HG03108 (cell line): Measurements from ENCODE around the gene PPP2R2D.
"Not testable (repeated sequence)": the region's sequence is repeated elsewhere in the genome, so short reads cannot be mapped to it uniquely, and the experiment has no call there.

Experiments used
- ATAC-seq: cut with Tn5 transposase; IDR thresholded peaks from one replicate; pipeline ENCODE4 v1.9.1; 2021; ENCODE audit warnings: moderate library complexity; ENCODE audit not compliant: unreplicated experiment

Gene PPP2R2D

GRCh38 chr10:131972474-131973071 is 71.8 kb downstream of the PPP2R2D start:
- ATAC-seq, result no peak

GRCh38 chr10:131973160-131973951 is 72.5 kb downstream of the PPP2R2D start:
- no peak for ATAC-seq

- no peak for ATAC-seq
Observed at GRCh38 chr10:131974034-131974817, 73.4 kb downstream of the PPP2R2D start.

GRCh38 chr10:131975003-131975402 is 74.2 kb downstream of the PPP2R2D start:
- no peak for ATAC-seq

- no peak for ATAC-seq
Observed at GRCh38 chr10:131975796-131976195, 75.0 kb downstream of the PPP2R2D start.

- no peak for ATAC-seq
Observed at GRCh38 chr10:131977323-131978096, 76.7 kb downstream of the PPP2R2D start.

- ATAC-seq, result no peak
Observed at GRCh38 chr10:131978366-131978765, 77.6 kb downstream of the PPP2R2D start.

GRCh38 chr10:131978851-131979250 is 78.0 kb downstream of the PPP2R2D start:
- no peak for ATAC-seq

- ATAC-seq, result no peak
Observed at GRCh38 chr10:131979336-131979735, 78.5 kb downstream of the PPP2R2D start.

- no peak for ATAC-seq
Observed at GRCh38 chr10:131979821-131980270, 79.0 kb downstream of the PPP2R2D start.

- no peak for ATAC-seq
Observed at GRCh38 chr10:131980321-131980720, 79.5 kb downstream of the PPP2R2D start.

GRCh38 chr10:131980761-131981428 is 80.1 kb downstream of the PPP2R2D start:
- no peak for ATAC-seq

GRCh38 chr10:131981429-131982184 is 80.8 kb downstream of the PPP2R2D start, which contains the start of gene BNIP3:
Gene BNIP3, minus strand, starts transcription at chr10:131981923. Its CDS starts 117 bp downstream, at chr10:131981806.
- peak; percentile 91 for ATAC-seq

- peak; percentile 6 for ATAC-seq
Observed at GRCh38 chr10:131982185-131982756, 81.5 kb downstream of the PPP2R2D start.

- no peak for ATAC-seq
Observed at GRCh38 chr10:131982796-131983195, 82.0 kb downstream of the PPP2R2D start.

- ATAC-seq, result no peak
Observed at GRCh38 chr10:131983780-131984179, 83.0 kb downstream of the PPP2R2D start.

- not testable (repeated sequence) for ATAC-seq
Observed at GRCh38 chr10:131986851-131987250, 86.0 kb downstream of the PPP2R2D start.

GRCh38 chr10:131987301-131987700 is 86.5 kb downstream of the PPP2R2D start:
- ATAC-seq, result not testable (repeated sequence)

- ATAC-seq, result not testable (repeated sequence)
Observed at GRCh38 chr10:131987786-131988185, 87.0 kb downstream of the PPP2R2D start.
